Activated naive CD4-positive, alpha-beta T cell treated with anti-CD3 and anti-CD28 coated beads, Interleukin-2, amount 50 U/mL, for 72 hours (primary cell): ENCODE data around the gene PTPRM. TPM values are rescaled to one million over a fixed set of nuclear protein-coding genes. Genes with fewer than 3 reads are reported as not detected.

Experiments
- ATAC-seq, 2 donors: fragments of 150-1000 bp; cut with Tn5 transposase; 2 replicates each; pipeline ENCODE4 v1.10.0; 2021; ENCODE audit warnings: mild to moderate bottlenecking in 2 of 2, moderate library complexity in 2 of 2
- DNase-seq, 2 donors: peaks; one replicate each; pipeline ENCODE4 v3.0.0; 2021 to 2022; ENCODE audit warnings: low spot score in 2 of 2
- H3K27ac Mint-ChIP-seq, 2 donors: one replicate each; pipeline ENCODE4 v1.8.0; 2022; ENCODE audit warnings: mild to moderate bottlenecking in 2 of 2, mixed read lengths in 2 of 2
- H3K36me3 Mint-ChIP-seq, 2 donors: one replicate each; pipeline ENCODE4 v1.8.0; 2022; ENCODE audit warnings: mixed read lengths in 2 of 2
- H3K9me3 Mint-ChIP-seq, 2 donors: one replicate each; pipeline ENCODE4 v1.8.0; 2022; ENCODE audit warnings: mixed read lengths in 2 of 2
- total RNA-seq, 2 donors: library from RNA; stranded (reverse); gene quantifications; one replicate each; pipeline ENCODE4 v1.2.3, GENCODE V29; 2022

Gene PTPRM
- total RNA-seq, 2 donors from 2014 or later = 1.7 to 2.8 TPM

DNA sequence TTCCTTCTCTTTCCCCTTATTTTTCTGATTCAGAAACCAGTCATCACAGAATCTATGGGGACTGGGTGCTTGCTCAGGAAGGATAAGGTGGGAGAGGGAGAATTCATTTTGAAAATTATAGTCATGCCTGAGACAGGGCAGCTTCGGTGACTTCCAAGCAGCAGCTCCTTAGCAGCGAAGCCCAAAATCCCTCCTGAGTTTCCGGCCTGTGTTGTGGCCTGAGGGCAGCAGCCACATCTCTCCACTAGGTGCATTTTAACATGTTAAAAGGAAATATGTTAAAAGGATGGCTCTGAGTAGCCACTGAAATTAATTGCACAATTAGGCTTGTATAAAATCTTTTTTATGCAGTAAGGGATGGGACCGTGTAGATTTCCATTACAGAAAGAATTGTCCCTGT is 835.1 kb downstream of the PTPRM start:
- ATAC-seq = no peak
- H3K27ac Mint-ChIP-seq = no peak overlapping the region
- H3K9me3 Mint-ChIP-seq = peaks cover 0 to under 1% of the 10 kb centered on the region in 2 donors
- no peak for DNase-seq
- no peaks in the 10 kb centered on the region for H3K36me3 Mint-ChIP-seq

DNA sequence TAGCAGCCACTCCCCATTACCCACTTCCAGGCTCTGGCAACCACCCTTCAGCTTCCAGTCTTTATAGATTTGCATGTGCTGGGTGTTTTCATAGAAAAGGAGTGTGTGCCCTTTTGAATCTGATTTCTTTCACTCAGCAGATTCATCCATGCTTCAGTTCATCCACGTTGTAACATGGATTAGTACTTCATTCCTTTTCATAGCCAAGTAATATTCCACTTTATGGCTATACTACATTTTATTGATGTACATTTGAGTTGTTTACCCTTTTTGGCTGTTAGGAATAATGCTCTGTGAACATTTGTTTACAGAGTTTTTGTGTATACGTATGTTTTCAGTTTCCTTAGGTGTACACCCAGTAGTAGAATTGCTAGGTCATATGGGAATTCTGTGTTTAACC is 836.6 kb downstream of the PTPRM start:
- no peak for ATAC-seq
- no peak overlapping the region for H3K27ac Mint-ChIP-seq
- H3K36me3 Mint-ChIP-seq = no peaks in the 10 kb centered on the region
- H3K9me3 Mint-ChIP-seq = peaks cover 0 to 3% of the 10 kb centered on the region in 2 donors
- DNase-seq = no peak

DNA sequence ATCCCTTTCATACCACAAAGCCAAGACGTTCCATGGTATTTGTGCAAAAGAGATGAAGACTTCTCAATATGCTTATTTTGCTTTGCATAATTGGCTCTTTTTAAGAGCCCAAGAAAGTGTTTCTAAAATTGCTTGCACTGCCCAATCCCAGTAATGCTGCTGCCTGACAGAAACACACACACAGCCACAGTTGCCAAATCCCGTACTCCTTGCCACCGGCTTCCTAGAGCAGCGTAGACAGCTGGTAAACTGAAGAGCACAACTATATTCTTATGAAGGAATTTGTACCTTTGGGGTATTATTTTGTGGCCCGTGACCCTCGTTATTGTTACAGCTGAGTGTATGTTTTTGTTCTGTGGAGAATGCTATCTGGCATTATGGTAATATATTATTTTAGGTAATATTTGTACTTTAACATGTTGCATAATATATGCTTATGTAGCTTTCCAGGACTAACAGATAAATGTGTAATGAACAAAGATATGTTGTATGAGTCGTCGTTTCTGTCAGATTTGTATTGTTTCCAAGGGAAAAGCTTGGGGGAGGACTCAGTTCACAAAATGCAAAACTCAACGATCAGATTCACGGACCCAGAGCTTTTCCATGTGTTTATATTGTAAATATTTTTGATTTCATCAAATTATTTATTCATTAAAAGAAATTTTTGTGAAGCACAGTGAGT is 839.2 kb downstream of the PTPRM start:
- ATAC-seq = no peak
- H3K9me3 Mint-ChIP-seq = peaks cover 13 to 20% of the 10 kb centered on the region in 2 donors

DNA sequence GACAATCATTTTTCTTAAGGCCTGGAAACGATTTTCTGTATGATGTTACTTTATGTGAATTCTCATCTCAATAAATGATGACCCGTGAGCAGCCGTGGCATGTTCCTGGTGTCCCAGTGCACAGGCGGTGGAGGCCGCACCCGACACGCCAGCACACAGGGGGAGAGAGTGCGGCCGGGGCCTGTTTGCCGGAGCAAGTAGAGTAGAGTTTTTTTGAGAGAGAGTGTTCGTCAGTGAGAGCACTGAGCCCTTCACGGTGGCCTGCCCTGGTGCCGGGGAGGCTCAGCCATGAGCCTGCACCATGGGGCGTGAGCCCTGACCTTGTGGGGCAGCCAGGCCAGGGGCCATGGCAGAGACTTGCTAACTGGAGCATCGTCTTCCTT is 839.7 kb downstream of the PTPRM start:
- Mint-ChIP-seq H3K9me3 (peaks cover 18 to 22% of the 10 kb centered on the region in 2 donors), H3K27ac (no peak overlapping the region), H3K36me3 (peaks cover 0 to 5% of the 10 kb centered on the region in 2 donors)
- ATAC-seq (no peak), DNase-seq (no peak)

More for the DNA sequence above, 839.2 kb downstream of the PTPRM start:
- Mint-ChIP-seq H3K36me3 (peaks cover 0 to 5% of the 10 kb centered on the region in 2 donors), H3K27ac (no peak overlapping the region)
- DNase-seq = no peak

DNA sequence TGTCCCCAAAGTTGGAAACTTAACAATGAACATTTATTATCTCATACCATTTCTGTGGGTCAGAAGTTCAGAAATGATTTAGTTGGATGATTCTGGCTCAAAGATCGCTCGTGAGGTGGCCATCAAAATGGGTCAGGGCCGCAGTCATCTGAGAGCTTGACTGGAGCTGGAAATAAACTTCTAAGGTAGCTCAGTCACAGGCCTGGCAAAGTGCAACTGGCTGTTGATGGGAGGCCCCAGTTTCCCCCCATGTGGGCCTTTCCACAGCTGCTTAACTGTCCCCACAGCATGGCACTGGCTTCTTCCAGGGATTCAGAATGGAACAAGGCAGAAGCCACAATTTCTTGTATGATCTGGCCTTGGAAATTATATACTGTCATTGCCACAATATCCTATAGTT is 842.0 kb downstream of the PTPRM start:
- DNase-seq (no peak), ATAC-seq (no peak)
- no peak overlapping the region for H3K27ac Mint-ChIP-seq
- H3K9me3 Mint-ChIP-seq = peaks cover 29 to 31% of the 10 kb centered on the region in 2 donors
- H3K36me3 Mint-ChIP-seq = peaks cover 0 to 5% of the 10 kb centered on the region in 2 donors

DNA sequence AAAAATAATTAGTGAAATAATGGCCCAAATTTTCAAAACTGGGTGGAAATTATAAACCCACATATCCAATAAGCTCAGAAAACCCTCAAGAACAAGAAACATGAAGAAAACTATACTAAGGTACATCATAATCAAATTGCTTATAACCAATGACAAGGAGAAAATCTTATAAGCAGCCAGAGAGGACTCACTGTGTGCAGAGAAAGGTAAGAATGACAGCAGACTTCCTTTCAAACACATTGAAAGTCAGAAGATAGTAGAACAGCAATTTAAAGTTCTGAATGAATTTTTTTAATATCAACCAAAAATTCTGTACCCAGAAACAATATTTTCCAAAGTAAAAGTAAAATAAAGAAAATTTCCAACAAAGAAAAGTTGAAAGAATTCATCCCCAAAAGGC is 844.4 kb downstream of the PTPRM start:
- Mint-ChIP-seq H3K27ac (no peak overlapping the region), H3K36me3 (peaks cover 0 to 10% of the 10 kb centered on the region in 2 donors), H3K9me3 (peaks cover 36 to 42% of the 10 kb centered on the region in 2 donors)
- DNase-seq = no peak
- ATAC-seq = no peak

DNA sequence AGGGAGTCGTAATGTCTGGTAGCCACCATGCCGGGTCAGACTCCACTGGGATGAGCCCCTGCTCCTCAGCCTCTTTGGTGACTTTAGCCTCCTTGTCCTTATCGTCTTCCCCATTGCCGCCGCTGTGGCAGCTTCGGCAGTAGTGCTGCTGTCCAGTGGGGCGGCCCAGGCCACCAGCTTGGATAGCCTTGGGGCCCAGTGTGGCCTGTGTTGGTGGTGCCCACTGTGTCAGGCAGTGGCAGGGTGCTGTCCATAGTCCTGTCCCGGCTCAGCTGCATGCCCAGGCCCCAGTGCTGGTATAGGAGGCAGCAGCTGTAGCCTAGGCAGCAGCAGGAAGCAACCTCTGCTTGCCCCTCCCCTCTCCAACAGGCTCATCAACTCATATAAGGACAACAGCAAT is 845.0 kb downstream of the PTPRM start:
- Mint-ChIP-seq H3K27ac (no peak overlapping the region), H3K9me3 (peaks cover 36 to 44% of the 10 kb centered on the region in 2 donors), H3K36me3 (peaks cover 0 to 12% of the 10 kb centered on the region in 2 donors)
- DNase-seq (no peak), ATAC-seq (no peak)

DNA sequence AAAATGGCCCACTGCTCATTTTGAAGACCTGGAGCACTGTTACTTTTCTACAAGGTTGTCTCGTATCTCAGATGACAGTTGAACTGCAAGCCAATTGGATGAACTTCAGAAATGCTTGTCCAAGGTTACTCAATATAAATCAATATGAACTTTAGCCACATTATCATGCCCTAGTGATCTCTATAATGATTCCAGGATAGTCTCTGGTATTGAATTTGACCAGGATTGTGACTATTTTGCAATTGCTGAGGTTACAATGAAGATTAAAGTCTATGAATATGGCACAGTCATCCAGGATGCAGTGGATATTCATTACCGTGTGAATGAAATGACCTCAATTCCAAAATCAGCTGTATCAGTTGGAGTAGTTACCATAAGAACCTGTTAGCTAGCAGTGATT is 846.1 kb downstream of the PTPRM start:
- Mint-ChIP-seq H3K9me3 (peaks cover 33 to 44% of the 10 kb centered on the region in 2 donors), H3K36me3 (peaks cover 0 to 12% of the 10 kb centered on the region in 2 donors), H3K27ac (no peak overlapping the region)
- DNase-seq (no peak), ATAC-seq (no peak)

DNA sequence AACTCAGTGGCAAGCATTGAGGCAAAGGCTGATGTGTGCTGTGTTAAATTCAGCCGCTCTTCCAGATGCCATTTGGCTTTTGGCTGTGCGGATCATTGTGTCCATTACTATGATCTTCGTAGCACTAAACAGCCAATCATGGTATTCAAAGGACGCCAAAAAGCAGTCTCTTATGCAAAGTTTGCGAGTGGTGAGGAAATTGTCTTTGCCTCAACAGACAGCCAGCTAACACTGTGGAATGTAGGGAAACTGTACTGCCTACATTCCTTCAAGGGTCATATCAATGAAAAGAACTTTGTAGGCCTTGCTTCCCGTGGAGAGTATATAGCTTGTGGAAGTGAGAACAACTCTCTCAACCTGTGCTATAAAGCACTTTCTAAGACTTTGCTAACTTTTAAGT is 846.6 kb downstream of the PTPRM start:
- no peak for DNase-seq
- no peak for ATAC-seq
- H3K36me3 Mint-ChIP-seq = peaks cover 0 to 12% of the 10 kb centered on the region in 2 donors
- peaks cover 33 to 44% of the 10 kb centered on the region in 2 donors for H3K9me3 Mint-ChIP-seq
- no peak overlapping the region for H3K27ac Mint-ChIP-seq

DNA sequence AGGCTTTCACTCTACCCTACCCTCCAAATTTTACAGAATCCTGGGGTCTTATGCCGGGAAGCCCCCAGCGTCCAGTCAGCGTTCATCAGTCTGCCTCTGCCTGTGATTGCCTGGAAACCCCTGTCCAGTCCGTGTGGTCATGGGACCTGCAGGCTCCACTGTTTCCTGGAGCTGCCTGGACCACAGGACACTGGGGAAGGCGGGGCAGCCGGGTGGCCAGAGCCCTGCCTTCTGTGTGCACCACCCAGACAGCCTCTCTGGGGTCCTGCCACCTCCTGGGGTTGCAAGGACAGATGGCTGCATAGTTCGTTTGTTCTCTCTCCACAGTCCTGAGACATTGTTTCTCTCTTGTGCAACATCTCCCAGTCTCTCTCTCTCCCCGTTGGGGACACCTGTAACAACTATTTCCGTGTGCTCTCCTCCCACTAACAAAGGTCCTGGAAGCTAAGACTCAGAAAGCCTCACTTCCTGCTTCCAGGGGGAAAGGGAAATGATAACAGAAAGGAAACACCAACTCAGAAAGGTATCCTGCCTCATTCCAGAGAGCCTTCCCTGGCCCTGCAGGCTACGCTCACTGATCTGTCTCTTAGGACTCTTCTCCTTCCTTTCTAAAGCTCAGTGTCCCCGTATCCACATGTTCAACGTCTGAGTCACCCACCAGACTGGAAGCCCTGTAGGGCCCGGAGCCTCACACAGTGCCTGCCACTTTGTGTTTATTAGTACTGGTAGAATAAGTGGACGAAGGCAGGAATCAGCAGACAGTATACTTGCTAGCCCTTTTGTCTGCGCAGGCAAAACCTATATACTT is 849.3 kb downstream of the PTPRM start:
- Mint-ChIP-seq H3K36me3 (peaks cover 0 to 7% of the 10 kb centered on the region in 2 donors), H3K9me3 (peaks cover 15 to 30% of the 10 kb centered on the region in 2 donors), H3K27ac (no peak overlapping the region)
- ATAC-seq = no peak
- no peak for DNase-seq

DNA sequence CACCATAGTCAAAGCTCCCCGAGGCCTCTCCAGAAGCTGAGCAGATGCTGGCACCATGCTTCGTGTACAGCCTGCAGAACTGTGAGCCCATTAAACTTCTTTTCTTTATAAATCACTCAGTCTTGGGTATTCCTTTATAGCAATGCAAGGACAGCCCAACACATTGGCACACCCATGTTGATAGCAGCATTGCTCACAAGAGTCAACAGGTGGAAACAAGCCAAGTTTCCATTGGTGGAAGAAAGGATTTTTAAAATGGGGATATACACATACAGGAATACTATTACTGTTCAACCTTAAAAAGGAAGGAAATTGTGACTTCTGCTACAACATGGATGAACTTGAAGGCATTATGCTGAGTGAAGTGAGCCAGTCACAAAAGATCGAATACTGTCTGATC is 855.3 kb downstream of the PTPRM start:
- Mint-ChIP-seq H3K27ac (no peak overlapping the region), H3K36me3 (no peaks in the 10 kb centered on the region), H3K9me3 (no peaks in the 10 kb centered on the region)
- no peak for ATAC-seq
- DNase-seq = no peak

DNA sequence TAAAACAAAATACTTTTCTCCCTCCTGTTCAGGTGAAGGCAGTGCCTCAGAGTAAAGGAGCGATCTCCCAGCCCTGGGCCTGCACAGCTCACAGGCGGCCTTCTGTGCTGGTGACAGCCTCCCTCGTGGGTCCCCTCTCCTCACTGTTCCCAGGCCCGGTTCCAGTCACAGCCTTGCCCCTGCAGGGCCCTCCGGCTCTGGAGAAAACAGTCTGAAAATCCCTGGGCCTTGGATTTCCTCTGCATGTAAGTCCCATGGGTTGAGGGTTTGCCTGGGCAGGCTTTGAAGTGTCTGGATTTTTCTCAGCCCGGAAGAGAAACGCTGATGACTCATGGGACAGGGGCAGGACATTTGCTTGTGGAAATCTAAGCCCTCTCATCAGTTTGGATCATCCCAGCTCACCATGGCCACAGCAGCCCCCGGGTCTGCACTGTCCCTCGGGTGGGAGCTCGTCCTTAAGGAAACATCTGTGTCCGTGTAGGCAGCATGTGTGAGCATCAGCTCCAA is 856.0 kb downstream of the PTPRM start:
- Mint-ChIP-seq H3K9me3 (no peaks in the 10 kb centered on the region), H3K36me3 (no peaks in the 10 kb centered on the region), H3K27ac (no peak overlapping the region)
- ATAC-seq (no peak), DNase-seq (no peak)

DNA sequence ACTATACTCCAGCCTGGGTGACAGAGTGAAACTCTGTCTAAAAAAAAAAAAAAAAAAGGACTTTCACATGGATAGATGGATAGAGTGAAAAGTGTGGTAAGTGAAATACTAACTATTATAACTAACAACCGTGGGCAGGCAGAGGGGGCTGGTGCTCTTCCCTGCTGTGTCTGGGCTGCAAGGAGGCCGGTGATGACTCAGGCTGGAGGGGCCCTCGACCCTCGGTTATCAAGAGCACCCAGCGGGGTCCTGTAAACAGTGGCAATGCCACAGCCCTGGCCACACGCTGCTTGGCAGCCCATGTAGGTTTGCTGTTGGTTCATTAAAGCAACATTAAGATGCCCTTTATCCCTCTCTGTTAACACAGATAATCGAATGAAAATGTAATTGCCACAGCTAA is 857.4 kb downstream of the PTPRM start:
- H3K27ac Mint-ChIP-seq = no peak overlapping the region
- ATAC-seq (no peak), DNase-seq (no peak)
- H3K9me3 Mint-ChIP-seq = no peaks in the 10 kb centered on the region
- H3K36me3 Mint-ChIP-seq = no peaks in the 10 kb centered on the region

DNA sequence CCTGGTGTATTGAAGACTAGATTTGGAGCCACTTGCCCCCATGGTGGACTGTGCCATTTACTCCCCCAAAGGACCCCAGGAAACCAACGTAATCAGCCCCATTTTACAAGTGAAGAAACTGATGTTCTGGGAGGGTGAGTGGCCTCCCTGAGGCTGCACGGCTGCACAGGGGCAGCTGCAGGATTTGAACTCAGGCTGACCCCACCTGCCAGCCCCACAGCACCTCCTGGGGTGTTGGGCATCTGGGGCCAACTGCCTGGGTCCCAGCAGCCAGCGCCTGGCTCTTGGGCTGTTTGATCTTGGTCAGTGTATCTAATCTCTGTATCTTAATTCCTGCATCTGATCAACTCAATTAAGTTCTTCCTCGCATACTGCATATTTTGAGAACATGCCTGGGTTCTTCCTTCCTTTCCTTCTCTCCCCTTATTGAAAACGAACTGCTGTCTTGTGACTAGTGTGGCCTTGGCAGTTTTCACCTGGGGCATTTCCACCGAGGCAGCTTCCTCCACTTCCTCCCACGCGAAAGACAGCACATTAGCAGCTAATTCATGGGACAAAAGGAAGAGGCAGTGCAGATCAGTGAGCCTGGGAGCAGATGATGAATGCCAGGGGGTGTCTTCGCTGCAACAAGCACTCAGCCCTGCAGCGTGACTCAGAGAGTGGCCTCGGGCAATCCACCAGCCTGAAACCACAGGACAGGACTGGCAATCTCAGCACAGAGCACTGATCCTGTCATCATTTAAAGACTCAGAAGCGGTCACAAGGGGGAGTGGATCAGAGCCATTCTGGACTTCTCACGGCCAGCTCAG is 858.0 kb downstream of the PTPRM start:
- Mint-ChIP-seq H3K36me3 (no peaks in the 10 kb centered on the region), H3K27ac (no peak overlapping the region), H3K9me3 (no peaks in the 10 kb centered on the region)
- ATAC-seq = no peak
- DNase-seq = no peak

DNA sequence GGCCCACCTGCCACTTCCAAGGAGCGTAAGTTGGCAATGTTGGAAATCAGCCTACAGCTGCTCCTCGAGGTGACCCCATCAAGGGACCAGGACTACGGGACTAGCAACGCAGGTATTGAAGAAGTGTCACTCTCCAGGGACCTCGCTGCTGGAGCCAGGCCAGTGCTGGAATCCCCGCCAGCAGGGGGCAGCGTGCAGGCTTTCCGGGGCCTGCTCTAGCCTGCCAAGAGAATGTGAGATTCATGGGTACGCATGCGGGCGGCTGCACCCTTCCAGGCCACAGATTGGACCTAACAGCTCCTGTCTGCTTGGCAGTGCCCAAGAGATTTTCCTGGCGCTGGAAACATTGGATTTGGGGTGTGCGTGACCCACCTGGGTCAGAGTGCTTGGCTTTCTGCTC is 859.3 kb downstream of the PTPRM start:
- H3K27ac Mint-ChIP-seq = no peak overlapping the region
- peak in 1 of 2 donors; percentile 35 for DNase-seq
- H3K36me3 Mint-ChIP-seq = no peaks in the 10 kb centered on the region
- no peaks in the 10 kb centered on the region for H3K9me3 Mint-ChIP-seq
- no peak for ATAC-seq

DNA sequence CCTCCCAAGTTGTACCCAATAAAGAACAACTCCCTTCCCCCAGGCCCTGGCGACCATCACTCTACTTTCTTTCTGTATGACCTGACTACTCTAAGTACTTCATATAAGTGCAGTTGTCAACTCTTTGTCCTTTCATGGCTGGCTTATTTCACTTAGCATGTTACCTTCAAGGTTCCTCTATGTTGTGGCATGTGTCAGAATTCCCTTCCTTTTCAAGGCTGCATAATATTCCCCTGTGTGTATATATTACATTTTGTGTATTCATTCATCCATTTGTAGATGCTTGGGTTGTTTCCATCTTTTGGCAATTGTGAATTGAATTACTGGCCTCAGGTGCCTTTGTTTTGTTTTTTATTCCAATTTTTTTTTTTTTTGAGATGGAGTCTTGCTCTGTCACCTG is 860.2 kb downstream of the PTPRM start:
- no peak for ATAC-seq
- H3K9me3 Mint-ChIP-seq = no peaks in the 10 kb centered on the region
- no peak overlapping the region for H3K27ac Mint-ChIP-seq
- no peaks in the 10 kb centered on the region for H3K36me3 Mint-ChIP-seq
- DNase-seq = no peak

DNA sequence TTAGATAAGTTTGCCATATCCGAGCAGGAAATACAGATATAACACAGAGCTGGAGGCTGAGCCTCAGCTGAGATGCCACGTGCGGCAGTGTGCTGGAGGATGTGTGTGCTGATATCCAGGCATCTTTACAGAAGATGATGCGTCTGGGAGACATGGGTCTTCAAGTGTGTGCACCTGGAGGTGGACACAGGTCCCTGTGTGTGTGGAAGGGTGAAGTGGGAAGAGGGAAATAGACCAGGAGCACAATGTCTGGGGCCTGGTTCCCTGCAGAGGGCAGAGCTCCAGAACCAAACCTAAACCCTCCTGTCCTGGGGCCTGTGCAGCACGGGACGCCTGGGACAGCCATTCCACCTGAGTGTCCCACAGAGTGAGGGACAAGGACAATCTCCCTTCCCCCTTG is 861.8 kb downstream of the PTPRM start:
- H3K36me3 Mint-ChIP-seq = no peaks in the 10 kb centered on the region
- no peak overlapping the region for H3K27ac Mint-ChIP-seq
- H3K9me3 Mint-ChIP-seq = no peaks in the 10 kb centered on the region
- DNase-seq (no peak), ATAC-seq (no peak)
